PC-9 (cell line): ENCODE measurements around the gene CPN2.

Source experiments
- CTCF ChIP-seq: fragments of 200-600 bp; sonication (generic); conservative IDR thresholded peaks from 2 replicates; pipeline ENCODE4 v1.6.1; 2017; ENCODE audit warnings: mixed run types, antibody characterized with exemption, mild to moderate bottlenecking, moderate library complexity
- EZH2 ChIP-seq: fragments of 200-600 bp; sonication (generic); IDR thresholded peaks from 2 replicates; pipeline ENCODE4 v1.8.0; 2017; ENCODE audit warnings: antibody characterized with exemption, low read depth

DNA sequence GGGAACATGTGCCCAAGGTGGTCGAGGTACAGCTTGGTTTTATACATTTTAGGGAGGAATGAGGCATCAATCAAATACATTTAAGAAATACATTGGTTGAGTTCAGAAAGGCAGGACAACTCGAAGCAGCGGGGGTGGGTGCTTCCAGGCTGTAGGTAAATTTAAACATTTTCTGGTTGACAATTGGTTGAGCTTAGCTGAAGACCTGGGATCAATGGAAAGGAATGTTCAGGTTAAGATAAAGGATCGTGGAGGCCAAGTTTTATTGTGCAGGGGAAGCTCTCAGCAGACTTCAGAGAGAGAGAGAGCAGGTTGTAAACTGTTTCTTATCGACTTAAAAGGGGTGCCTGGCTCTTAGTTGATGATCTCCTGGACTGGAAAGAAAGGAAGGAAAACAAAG lies 11.3 kb downstream of the CPN2 start:
- TF ChIP-seq CTCF (no peak), EZH2 (no peak)
